Activated T-helper 1 cell treated with Interleukin-2 at 50 U/mL for 16 hours (primary cell): Measurements from ENCODE around the gene LPAR1.
"Not testable (repeated sequence)": the region's sequence is repeated elsewhere in the genome, so short reads cannot be mapped to it uniquely, and the experiment has no call there.

ENCODE experiments used
- DNase-seq: peaks from one replicate; pipeline ENCODE4 v3.0.0-alpha.2; 2020; ENCODE audit warnings: low read depth

Gene LPAR1, protein sequence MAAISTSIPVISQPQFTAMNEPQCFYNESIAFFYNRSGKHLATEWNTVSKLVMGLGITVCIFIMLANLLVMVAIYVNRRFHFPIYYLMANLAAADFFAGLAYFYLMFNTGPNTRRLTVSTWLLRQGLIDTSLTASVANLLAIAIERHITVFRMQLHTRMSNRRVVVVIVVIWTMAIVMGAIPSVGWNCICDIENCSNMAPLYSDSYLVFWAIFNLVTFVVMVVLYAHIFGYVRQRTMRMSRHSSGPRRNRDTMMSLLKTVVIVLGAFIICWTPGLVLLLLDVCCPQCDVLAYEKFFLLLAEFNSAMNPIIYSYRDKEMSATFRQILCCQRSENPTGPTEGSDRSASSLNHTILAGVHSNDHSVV

GRCh38 chr9:111038331-111039230 is at the start of gene LPAR1:
Gene LPAR1 (minus strand): TSS chr9:111038470. CDS start chr9:110972117, 66,353 bp downstream.
- no peak for DNase-seq

DNA sequence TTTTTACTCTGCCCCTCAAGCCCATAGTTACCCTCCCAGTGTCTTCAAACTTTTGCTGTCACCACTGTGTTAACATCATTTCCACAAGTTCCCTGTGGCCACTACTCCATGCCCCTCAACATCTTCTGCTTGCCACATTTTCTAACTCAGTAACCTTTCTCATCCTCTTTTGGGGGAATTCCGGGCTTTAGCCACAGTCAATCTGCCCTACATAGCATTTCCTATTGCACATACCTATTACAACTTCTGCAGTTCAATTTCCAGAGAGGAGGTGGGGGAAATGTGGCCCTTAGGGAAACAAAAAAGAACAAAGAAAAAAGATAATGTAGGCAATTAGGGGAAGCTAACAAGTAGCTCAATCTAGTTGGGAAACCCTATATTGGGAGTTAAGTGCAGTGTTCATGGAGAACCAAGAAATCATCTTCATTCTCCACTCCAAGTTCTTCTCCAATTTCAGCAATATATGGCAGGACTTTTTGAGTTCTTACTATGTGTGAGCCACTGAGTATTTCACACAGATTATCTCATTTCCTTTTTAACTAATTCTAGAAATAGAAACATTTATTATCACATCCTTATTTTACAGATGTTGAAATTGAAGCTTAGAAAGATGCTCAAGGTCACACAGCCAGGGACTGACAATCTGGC is 40.2 kb upstream of the LPAR1 start:
- DNase-seq, result no peak

- no peak for DNase-seq
Measured at GRCh38 chr9:111076519-111076918, 38.2 kb upstream of the LPAR1 start.

DNA sequence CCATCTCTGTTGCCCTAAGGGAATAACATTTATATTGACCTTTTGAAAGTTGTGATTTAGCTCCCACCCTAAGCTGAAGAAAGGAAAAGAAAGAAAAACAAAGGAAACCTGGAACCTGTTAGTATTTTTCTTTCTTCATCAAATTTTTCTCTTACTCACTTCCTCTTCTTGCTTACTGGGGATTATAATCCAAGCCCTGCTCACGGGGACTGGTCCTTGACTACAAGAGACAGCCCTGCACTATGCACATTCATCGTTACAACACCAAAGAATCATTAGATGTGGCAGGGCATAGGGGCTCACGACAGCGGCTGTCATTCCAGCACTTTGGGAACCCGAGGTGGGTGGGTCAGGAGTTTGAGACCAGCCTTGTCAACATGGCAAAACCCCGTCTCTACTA is 37.8 kb upstream of the LPAR1 start:
- no peak for DNase-seq

DNA sequence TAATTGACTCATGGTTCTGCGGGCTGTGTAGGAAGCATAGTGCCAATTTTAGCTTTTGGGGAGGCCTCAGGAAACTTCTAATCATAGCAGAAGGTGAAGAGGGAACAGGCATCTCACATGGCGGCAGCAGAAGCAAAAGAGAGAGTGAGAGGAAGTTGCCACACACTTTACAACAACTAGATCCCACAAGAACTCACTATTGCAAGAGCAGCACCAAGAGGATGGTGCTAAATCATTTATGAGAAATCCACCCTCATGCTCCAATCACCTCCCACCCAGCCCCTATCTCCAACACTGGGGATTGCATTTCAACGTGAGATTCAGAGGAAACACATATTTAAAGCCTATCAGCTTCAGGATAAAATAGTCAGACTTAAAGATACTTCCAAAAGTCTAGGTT is 36.1 kb upstream of the LPAR1 start:
- DNase-seq, result no peak

- DNase-seq, result no peak
Measured at GRCh38 chr9:111069183-111069582, 30.9 kb upstream of the LPAR1 start.

- DNase-seq, result no peak
Measured at GRCh38 chr9:111068771-111069170, 30.5 kb upstream of the LPAR1 start.

DNA sequence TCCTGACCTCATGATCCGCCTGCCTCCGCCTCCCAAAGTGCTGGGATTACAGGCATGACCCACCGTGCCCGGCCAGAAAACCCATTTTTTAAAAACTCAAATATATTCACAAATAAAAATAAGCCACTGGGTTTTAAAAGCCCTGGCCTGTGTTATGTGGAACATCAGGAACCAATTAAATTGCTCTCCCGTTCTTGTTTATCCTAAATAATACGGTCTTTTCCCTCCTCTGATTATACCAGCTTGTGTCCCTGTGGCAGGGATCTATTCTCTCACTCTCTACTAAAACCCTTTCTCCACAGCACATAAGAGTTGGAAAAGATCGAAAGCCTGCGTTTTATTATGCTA is 30.1 kb upstream of the LPAR1 start:
- no peak for DNase-seq

DNA sequence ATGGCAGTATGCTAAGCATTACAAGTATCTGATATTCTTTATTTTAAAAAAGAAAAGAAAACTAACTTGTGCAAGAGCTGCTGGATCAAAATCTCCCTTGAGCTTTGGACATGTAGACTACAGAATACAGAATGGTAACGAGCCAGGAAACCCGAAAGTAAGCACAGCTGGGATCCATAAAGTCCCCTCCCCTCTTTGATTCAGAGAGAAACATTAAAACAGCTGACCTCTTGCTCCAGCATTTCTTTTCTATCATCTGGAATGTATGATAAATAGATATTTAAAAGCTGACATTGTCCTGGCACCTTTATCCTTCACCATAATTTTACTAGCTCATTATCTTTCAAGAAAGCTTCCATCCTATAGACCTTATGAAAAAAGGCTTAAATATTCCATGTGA is 28.2 kb upstream of the LPAR1 start:
- no peak for DNase-seq

- DNase-seq, result no peak
Measured at GRCh38 chr9:111065414-111065813, 27.1 kb upstream of the LPAR1 start.

- DNase-seq, result no peak
Measured at GRCh38 chr9:111064160-111064837, 26.0 kb upstream of the LPAR1 start.

- no peak for DNase-seq
Measured at GRCh38 chr9:111063332-111063731, 25.1 kb upstream of the LPAR1 start.

- no peak for DNase-seq
Measured at GRCh38 chr9:111058166-111058565, 19.9 kb upstream of the LPAR1 start.

- DNase-seq, result no peak
Measured at GRCh38 chr9:111056538-111056937, 18.3 kb upstream of the LPAR1 start.

DNA sequence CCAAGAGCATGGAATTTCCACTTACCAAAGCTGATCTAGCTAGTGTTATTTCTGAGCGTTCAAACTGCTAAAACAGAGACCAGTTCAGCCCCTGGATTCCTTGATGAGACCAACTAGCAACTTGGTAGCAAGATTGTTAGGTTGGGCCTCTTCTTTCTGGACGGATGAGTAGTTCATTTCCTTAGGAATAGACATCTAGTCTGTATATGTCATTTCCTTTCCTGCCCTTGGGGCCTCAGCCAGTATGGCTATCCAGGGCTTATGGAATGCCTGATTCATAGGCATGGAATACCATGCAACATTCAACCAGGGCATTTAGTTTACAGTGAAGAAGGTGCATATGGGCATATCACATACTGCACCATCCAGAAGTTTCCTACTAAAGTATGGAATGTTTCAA is 14.5 kb upstream of the LPAR1 start:
- no peak for DNase-seq

DNA sequence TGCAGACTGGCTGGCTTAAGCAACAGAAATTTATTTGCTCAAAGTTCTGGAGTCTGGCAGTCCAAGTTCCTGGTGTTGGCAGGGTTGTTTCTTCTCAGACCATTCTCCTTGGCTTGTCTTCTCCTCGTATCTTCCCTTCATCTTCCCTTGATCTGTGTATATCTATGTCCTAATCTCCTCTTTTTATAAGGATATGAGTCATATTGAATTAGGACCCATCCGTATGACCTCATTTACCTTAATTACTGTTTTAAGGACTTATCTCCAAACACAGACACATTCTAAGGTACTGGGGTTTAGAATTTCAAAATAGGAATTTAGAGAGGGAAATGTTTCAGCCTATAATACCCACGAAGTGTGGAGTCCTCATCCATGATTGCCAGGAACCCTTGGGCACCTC is 13.1 kb upstream of the LPAR1 start:
- DNase-seq, result no peak

GRCh38 chr9:111050819-111051218 is 12.5 kb upstream of the LPAR1 start:
- DNase-seq, result no peak

DNA sequence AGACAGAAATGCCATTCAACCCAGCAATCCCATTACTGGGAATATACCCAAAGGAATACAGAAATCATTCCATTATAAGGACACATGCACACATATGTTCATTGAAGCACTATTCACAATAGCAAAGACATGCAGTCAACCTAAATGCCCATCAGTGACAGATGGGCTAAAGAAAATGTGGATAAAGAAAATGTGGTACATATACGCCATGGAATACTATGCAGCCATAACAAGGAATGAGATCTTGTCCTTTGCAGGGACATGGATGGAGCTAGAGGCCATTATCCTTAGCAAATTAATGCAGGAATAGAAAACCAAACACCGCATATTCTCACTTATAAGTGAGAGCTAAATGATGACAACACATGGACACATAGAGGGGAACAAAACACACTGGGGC is 9.0 kb upstream of the LPAR1 start:
- not testable (repeated sequence) for DNase-seq

GRCh38 chr9:111041902-111042301 is 3.6 kb upstream of the LPAR1 start:
- no peak for DNase-seq

- no peak for DNase-seq
Measured at GRCh38 chr9:111040494-111040893, 2.2 kb upstream of the LPAR1 start.

DNA sequence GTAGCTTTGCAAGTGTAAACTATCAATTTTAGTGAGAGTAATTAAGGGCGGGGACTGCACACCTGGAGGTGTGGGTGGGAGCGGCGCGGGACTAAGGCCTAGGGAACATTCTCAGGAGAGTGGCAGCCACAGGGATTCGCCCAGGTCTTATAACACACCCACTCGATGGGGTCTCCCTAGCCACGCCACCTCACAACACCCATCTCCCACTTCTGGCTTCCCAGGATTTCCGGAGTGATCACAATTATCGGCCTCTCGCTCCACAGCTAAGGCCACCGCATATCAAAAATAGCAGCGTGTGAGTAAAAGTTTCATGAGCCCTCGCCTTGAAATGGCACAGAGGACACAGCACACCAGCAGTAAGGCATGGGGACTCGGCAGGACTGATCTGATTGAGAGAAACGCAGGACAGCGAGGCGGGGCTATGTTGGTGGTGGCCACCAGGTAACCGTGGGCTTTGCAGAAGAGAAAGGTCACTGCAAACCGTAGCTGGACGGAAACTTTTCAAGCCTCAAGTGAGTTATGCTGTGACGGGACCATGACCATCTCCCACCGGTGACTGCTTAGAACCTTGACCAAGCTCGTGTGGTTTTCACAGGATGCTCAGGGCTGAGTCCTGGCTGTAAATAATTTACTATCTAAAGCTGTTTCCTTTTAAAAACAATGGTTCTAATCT is 1.1 kb upstream of the LPAR1 start:
- no peak for DNase-seq
